Left ventricle myocardium superior (tissue), 1 donor: ENCODE data around the gene CNTN1. TPM values are rescaled to one million over a fixed set of nuclear protein-coding genes. Genes with fewer than 3 reads are reported as not detected.

Source experiments
- ATAC-seq: fragments of 200-7000 bp; cut with Tn5 transposase; one replicate; pipeline ENCODE4 v1.9.1; 2020; ENCODE audit warnings: mild to moderate bottlenecking, moderate library complexity
- DNase-seq: peaks from one replicate; pipeline ENCODE4 v3.0.0-alpha.2; 2020
- intact Hi-C: fragments of 100-400 bp; cut with micrococcal nuclease; formaldehyde crosslinking; loops from one replicate; pipeline ENCODE4 v1.11.0; 2022
- total RNA-seq: library from RNA; stranded (reverse); fragmentation: NEBNext Ultra II Directional; extraction: Animal tissue kit (Norgen Biotek cat#: 25700); gene quantifications from one replicate; pipeline ENCODE4 v1.2.1, GENCODE V29; 2021
- donor health status: DM: no; HTN: yes; CAD: no; lungs with severe emphysema.

Gene CNTN1
- total RNA-seq, 1 donor from 2014 or later: 0.57 TPM

DNA sequence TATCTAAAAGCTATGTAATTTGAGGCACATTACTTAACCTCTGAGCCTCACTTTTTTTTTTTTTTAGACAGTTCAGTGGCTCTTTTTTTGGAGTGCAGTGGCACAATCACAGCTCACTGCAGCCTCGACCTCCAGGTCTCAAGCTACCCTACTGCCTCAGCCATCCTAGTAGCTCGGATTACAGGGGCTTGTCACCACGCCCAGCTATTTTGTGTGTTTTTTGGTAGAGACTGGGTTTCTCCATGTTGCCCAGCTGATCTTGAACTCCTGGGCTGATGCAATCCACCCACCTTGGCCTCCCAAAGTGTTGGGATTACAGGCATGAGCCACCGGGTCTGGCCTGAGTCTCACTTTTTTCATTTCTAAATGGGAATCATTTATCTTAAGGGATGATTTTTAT, 303.9 kb downstream of the CNTN1 start:
- DNase-seq: no peak
- ATAC-seq: no peak
- intact Hi-C loops: no loop called here

DNA sequence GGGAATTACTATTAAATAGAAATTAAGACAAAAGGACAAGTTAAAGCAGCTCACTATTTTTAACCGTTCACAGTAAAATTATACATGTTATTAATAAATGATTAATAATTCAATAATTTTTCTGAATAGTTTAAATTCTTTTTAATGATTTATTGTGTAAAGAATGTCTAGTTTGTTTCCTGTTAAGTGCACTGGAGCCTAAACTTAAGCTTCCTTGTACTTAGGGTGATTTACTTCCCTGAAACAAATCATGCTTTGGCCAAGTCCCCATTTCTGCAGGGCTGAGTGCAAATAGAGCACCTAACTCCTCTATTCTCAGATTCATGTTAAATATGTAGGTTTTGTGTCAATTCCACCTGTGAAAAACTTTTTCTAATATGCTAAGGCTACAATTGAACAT, 307.0 kb downstream of the CNTN1 start:
- intact Hi-C loops: no loop called here
- no peak for ATAC-seq
- DNase-seq: no peak

DNA sequence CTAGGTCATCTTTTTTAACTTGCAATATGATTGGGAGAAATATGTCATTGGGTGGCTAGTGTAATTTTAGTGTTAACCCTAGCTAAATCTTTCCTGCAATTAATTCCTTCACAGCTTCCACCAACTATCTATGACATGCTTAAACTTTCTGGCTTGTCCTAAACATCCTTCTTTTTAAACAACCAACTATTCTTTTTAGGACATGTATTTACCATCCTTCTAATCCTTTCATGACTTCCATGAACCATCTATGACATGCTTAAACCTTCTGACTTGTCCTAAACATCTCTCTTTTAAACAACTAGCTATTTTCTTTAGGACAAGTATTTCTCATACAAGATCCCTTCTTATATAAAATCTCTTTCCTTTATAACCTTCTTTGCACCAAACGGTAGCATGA, 316.2 kb downstream of the CNTN1 start:
- intact Hi-C loops: no loop called here
- DNase-seq: no peak
- no peak for ATAC-seq

DNA sequence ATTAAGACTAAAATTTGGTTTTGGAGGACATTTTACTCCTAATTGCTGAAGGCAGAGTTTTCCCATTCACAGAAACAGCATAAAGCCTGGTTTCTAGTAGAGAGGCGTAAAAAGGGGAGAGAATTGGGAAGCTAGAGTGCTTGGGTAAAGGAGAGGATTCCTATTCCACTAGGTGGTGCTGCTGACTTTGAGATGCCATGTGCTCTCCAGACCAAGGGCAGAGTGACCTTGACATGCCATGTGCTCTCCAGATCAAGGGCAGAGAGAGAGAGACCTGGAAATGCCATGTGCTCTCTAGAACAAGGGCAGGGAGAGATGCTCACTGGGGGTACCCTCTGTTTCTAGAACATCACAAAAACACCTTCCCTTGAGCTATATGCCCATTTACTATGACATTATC, 319.7 kb downstream of the CNTN1 start:
- ATAC-seq (no peak), DNase-seq (no peak)
- intact Hi-C loops: no loop called here

DNA sequence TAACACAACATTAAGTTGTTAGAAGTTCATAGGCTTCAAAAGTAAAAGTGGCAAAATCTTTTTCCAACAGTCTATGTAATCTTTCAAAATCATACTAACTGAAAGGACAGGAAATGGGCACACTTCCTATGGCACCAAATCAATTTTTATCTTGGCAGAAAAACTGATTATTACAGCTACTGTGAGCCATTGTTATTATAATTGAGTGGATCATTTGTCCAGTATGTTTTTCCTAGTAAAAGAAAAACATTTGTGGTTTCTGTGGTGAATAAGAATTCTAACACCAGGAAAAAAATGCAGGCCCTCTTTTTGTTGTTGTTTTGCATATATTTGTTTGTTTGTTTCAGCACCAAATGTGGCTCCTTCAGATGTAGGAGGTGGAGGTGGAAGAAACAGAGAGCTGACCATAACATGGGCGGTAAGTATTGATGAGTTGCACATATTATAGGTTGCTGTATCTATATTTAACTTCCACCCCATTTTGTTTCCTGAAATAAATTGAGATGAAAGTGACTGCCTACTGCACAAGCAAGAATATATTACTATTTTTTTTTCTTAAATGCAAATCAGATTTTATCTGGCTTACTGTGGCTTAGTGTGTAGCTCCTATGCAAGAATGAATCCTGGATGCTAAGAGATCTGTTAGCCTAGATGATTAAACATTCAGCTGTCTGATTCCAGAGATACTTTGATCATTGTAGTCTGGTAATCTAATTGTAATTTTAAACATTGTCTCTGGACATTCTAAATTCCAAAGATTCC, 321.8 kb downstream of the CNTN1 start:
- intact Hi-C loops: no loop called here
- DNase-seq (no peak), ATAC-seq (no peak)

DNA sequence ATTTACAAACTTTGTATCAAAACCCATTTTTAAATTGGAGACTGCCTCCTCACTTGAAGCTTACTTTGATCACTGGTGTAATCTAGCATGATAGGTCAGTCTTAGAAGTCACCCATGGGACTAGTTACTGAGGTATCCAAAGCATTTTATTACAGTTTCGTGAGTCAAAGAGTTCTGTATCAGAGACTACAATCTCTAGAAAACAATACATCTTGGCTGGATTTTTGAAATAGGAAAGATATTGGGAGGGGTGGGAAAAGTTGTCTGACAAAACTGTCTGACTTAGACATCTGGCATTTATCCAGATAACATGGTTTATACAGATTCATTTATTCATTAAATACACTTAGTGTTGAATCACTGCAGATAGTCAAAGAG, 322.4 kb downstream of the CNTN1 start:
- intact Hi-C loops: no loop called here
- no peak for DNase-seq
- no peak for ATAC-seq

DNA sequence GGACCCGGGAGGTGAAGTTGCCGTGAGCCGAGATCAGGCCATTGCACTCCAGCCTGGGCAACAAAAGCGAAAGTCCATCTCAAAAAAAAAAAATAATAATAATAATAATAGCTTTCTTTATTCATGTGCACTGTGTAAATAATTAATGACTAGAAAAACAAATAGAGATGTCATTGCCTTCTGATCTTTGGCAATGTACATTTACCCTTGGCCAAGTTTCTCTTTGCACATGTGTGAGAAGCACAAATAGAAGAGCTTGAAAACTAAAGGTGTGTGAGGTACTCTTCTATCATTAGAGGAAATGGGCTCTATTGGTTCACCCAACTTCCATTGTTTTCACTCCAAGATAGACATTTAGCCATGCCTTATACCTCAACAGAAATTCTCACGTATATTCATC, 325.8 kb downstream of the CNTN1 start:
- intact Hi-C loops: no loop called here
- DNase-seq (no peak), ATAC-seq (no peak)

DNA sequence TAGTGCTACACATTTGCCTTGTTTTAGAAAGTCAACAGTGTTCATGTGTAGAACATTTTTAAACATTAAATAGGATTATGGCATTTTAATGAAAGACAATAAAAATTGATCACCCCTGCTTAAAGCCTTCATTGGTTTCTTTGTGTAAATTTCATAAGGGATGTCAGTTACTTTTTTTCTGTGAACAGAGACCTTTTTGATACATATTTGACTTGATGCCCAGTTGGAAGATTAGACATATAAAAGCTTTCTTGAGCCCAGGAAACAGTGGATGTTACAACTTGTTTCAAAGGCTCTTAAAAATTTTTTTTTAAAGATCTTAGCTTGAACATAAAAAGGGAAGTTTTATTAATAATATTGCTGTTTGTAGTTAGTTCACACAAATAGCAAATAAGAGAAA, 327.2 kb downstream of the CNTN1 start:
- no peak for DNase-seq
- no peak for ATAC-seq
- intact Hi-C loops: no loop called here

DNA sequence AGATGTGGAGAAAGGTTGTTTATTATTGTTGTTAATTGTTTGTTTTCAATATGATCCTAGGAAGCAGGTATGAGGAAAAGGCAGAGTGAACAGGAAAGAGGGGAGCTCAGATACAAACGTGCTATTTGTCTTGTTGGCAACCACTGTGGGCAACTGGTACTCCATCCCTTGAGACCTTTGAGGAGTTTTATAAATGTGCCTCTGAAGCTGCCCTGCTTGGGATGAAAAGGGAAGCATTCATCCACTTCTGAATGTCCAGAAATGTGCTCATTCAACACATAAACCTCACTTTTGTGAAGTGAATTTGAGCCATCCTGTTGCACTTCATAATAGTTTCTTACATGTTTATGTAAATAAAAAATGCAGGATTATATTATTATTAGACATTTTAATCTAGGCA, 331.6 kb downstream of the CNTN1 start:
- DNase-seq (no peak), ATAC-seq (no peak)
- intact Hi-C loops: no loop called here

DNA sequence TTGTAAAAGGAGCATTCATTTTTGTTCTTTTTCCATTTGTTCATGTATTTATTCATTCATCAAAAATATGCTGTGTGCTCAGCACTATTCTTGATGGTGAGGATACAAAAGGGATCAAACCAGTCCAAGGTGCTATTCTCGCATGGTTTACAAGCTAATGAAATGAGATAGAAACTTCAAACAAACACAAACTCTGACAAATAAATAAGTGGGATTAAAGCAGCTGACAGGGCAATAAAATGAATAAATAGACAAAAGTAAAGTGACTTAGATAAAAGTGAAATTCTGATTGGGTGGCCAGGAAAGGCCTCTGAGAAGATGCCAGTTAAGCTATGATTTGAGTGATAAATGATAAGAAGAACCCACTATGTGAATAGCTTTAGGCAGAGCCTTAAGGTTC, 333.9 kb downstream of the CNTN1 start:
- intact Hi-C loops: no loop called here
- ATAC-seq (no peak), DNase-seq (no peak)

DNA sequence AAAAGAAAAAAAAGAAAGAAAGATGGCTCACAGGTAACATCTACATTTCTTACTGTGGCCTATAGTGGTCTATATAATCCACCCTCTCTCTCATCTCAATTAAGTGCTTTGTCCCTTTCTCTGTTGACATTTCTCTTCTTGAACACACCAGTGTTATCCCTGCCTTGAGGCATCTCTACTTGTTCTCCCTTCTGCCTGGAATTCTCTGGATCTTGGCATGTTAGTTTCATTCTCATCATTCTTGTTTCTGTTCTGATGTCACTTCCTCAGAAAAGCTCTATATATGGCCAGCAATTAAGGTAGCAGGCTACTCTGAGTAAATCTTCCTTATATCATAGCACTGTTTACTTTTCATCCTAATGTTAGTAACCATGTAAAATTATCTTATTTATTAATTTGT, 340.1 kb downstream of the CNTN1 start:
- DNase-seq: no peak
- ATAC-seq: no peak
- intact Hi-C loops: no loop called here

DNA sequence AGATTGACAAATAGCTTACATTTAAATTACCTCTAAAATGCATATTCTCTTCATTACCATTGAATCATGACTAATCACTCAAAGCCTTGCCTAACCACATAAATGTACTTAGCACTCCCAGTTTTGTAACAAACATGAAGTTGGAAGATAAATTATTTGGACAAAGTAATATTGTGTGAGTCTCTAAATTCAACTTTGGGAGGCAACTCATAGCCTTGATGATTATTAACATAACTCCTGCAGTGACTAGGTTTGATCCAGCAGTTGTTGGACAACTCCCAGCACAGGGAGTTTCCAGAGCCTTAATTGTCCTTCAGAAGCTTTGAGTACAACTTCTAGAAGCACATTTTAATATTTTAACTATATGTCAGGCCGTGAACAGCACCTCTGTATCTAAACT, 342.4 kb downstream of the CNTN1 start:
- intact Hi-C loops: no loop called here
- ATAC-seq (no peak), DNase-seq (no peak)

DNA sequence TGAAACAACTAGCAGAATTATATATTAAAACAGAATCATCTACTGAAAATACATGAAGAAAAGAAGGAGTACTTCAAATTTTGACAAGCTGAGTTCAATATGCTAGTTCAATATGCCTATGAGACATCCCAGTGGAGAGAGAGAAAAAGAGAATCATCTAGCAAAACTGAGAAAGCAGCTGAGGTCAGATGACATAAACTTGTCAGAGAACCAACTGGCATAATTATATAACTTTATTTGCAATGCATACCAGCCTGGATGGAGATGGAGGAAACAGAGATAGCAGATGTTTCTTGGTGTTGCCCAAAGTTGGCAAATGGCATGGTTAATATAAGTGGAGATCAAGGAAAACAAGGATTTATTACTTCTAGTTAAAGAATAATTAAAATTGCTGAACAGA, 347.2 kb downstream of the CNTN1 start:
- ATAC-seq (no peak), DNase-seq (no peak)
- intact Hi-C loops: no loop called here

DNA sequence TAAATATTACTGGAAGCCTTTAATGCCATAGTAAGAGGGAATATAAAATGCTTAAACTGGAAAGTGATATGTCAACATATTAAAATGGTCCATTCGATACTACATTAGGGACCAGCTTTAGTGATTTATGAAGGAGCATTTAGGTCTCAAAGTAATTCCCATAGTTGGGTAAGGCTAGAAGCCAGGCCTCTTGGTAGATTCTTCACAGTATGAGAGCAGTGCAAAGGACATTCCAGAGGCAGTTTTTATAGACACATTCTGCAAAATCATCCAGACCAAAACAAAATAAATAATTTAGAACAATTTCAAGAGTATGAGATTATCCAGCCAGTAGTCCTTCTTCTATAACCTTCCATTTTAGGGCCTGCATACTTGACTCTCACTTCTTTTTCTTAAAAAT, 353.3 kb downstream of the CNTN1 start:
- intact Hi-C loops: no loop called here
- DNase-seq (no peak), ATAC-seq (no peak)

DNA sequence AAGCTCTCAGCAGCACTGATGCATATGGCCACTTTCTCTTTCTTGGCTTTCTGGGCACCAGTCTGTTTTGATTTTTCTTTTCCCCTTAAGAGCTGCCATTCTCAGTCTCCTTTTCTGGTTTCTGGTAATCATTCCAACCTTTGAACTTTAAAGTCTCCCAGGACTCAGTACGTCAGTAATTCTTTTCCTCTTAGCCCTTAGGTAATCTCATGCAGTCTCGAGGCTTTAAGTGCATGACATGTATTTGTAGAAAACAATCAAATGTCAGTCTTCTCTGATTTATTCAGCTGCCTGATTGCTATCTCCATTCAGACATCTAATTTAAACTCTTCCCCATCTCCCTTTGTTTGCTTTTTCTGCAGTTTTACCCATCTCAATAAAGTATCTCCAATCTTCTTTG, 356.8 kb downstream of the CNTN1 start:
- no peak for ATAC-seq
- intact Hi-C loops: no loop called here
- DNase-seq: no peak

DNA sequence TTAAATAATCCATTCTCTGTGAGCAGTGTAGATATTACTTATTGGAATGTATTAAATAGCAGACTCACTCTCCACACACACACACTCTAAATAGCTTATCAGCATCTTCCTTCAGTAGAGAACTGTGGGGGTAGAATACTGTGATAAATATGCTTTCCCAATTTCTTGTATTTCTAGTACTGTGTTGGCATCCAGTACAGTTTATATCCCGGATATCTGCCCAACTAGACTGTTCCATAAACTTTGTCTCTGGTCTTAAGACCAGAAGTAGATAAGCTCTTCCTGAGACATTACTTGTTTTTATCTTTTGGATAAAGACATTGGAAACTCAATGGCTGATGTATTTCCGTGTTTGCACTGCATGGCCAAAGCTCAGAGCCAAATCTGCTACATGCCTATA, 359.7 kb downstream of the CNTN1 start:
- ATAC-seq: no peak
- intact Hi-C loops: no loop called here

DNA sequence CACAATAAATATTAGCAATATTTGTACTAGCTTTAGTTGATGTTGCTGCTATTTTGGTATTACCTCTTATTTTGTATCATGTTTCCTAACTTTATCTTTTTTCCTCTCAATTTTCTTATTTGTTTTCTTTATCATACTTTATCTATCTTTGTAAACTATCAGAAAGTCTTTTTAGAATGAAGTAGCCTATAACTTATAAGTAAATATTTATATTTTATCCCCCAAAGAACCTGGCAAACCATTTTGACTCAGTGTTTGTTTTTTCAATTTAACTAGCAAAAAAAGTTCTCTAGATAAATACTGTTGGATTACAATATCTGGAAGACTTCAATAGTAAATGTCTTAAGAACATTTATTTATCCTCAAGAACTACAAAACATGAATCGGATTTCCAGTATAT, 360.2 kb downstream of the CNTN1 start:
- ATAC-seq: no peak
- intact Hi-C loops: no loop called here
- DNase-seq: no peak

More for the DNA sequence above, 359.7 kb downstream of the CNTN1 start:
- no peak for DNase-seq

DNA sequence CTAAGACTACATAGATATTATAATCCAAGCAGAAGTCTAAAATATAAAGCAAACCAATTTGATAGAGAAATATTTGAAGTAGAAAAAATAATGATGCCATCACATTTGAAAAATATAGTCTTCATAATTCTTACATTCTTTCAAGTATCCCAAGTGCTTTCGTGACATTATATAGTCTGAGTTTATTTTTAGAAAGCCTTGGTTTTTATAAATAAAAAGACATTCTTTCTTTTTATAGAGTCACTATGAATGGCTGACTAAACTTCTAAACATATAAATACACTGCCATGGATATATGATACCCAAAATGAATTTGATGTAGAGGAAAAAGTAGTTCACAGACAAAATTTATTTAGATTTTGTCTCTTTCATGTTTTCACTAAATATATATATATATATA, 360.8 kb downstream of the CNTN1 start:
- ATAC-seq (no peak), DNase-seq (no peak)
- intact Hi-C loops: no loop called here

DNA sequence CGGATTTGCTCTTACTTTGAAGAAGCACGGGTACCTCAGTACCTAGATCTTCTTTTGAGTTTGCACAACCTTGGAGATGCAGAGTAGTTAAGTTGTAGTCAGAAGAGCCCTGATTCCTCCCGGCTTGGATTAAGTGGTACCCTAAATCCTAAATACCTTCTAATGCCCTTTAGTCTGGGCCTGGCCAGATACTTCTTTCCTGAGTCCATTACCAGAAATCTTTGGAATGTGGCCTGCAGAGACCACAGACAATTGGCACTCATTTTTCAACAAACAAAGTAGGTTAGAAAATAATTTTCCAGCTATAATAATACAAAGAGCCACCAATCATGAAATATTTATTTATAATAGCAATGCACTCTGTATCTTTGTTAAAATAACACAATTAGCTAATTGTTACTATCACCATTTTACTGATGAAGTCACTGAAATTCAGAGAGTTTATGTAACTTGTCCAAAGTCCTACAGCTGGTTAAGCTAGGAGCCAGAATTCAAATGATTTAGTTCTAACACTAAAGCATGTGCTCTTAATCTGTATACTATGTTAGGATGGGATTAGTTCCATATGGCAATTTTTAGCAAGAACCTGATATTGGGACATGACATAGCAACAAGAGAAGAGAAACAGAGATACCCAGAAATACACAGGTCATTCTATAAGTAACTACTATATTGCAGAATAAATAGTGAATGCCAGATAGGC, 363.8 kb downstream of the CNTN1 start:
- ATAC-seq: no peak
- intact Hi-C loops: no loop called here
- no peak for DNase-seq

DNA sequence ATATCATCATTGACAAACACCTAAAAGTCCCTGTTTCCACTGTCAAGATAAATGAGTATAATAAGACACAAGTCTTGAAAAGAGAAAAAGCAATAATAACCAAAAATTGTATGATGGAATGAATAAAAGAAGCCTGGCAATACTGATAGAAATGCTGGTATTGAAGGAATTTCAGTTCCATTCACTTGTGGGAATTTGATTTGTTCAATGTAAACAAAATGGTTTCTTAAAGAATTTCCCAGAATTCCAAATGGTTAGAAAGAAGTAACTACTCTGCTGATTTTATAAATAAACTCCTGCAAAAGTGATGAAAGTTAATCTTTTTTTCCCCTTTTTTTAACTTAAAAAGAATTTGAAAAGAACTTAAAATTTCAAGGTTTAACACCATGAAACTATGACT, 366.0 kb downstream of the CNTN1 start:
- ATAC-seq (no peak), DNase-seq (no peak)
- intact Hi-C loops: no loop called here

DNA sequence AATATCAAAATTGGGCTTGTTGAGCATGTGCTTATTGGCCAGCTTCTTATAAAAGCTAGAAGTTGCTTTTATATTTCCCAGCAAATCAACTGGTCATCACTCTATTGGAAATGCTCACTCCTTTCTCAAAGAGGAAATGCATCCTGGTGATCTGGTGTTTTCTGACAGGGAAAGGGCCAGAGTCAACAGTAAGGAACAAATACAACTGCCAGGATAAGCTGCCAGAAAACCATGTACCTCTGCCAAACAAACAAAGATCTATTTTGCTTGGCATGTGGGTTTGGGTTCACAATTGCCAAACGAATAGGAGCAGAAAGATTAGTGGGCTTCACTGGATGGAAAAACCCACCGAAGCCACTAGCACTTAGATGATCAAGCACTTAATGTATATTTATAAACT, 369.0 kb downstream of the CNTN1 start:
- intact Hi-C loops: no loop called here
- no peak for ATAC-seq
- no peak for DNase-seq
